HCT116 (cell line): Measurements from ENCODE around the gene ITFG1.

Source experiments
- CEBPB ChIP-seq: IDR thresholded peaks from 2 replicates; pipeline ENCODE4 v1.6.1; 2012; ENCODE audit warnings: low read depth
- CTCF ChIP-seq, 3 experiments: fragments of 200-600 bp in 1 of 3; sonication (generic) in 1 of 3; IDR thresholded peaks in 2 of 3; conservative IDR thresholded peaks in 1 of 3; 2 replicates each; pipeline ENCODE4 v1.5.1; 2012 to 2017; ENCODE audit warnings: low read depth in 2 of 3, low read length in 2 of 3, antibody characterized with exemption in 1 of 3, borderline replicate concordance in 1 of 3, control low read depth in 1 of 3, mild to moderate bottlenecking in 1 of 3, mixed read lengths in 1 of 3, mixed run types in 1 of 3, moderate library complexity in 1 of 3; ENCODE audit not compliant: insufficient read depth in 1 of 3
- EGR1 ChIP-seq: IDR thresholded peaks from 2 replicates; pipeline ENCODE4 v1.6.1; 2012; ENCODE audit warnings: low read depth
- ELF1 ChIP-seq: IDR thresholded peaks from 2 replicates; pipeline ENCODE4 v1.6.1; 2012; ENCODE audit warnings: low read depth, borderline replicate concordance
- EZH2 ChIP-seq: fragments of 200-600 bp; sonication (generic); IDR thresholded peaks from 2 replicates; pipeline ENCODE4 v1.6.1; 2017; ENCODE audit warnings: antibody characterized with exemption, mixed run types
- EZH2phosphoT487 ChIP-seq: fragments of 200-600 bp; IDR thresholded peaks from 2 replicates; pipeline ENCODE4 v1.6.1; 2018; ENCODE audit warnings: antibody characterized with exemption, borderline replicate concordance
- JUND ChIP-seq: IDR thresholded peaks from 2 replicates; pipeline ENCODE4 v1.6.1; 2012
- MAX ChIP-seq: IDR thresholded peaks from 2 replicates; pipeline ENCODE4 v1.6.1; 2012
- POLR2A ChIP-seq: IDR thresholded peaks from 2 replicates; pipeline ENCODE4 v1.7.0; 2011; ENCODE audit warnings: borderline replicate concordance; ENCODE audit not compliant: insufficient read depth, insufficient read length; ENCODE audit errors: extremely low read depth
- POLR2AphosphoS5 ChIP-seq: IDR thresholded peaks from 2 replicates; pipeline ENCODE4 v1.6.1; 2011; ENCODE audit warnings: mild to moderate bottlenecking, low read depth, low read length, moderate library complexity
- YY1 ChIP-seq: IDR thresholded peaks from 2 replicates; pipeline ENCODE4 v1.6.1; 2011; ENCODE audit warnings: low read length, low read depth, moderate library complexity, mild to moderate bottlenecking; ENCODE audit not compliant: insufficient replicate concordance; ENCODE audit errors: extremely low read depth
- ZFX ChIP-seq: fragments of 450-650 bp; IDR thresholded peaks from 2 replicates; pipeline ENCODE4 v1.6.1; 2017
- ZNF274 ChIP-seq: fragments of 200-500 bp; sonication (Bioruptor generic); IDR thresholded peaks from 2 replicates; pipeline ENCODE4 v1.6.1; 2014; ENCODE audit warnings: mild to moderate bottlenecking, low read depth, low read length, inconsistent platforms

- TF ChIP-seq CTCF (IDR thresholded peaks at IDR 0.05 in 2 of 3, conservative IDR thresholded peaks at IDR 0.05 in 1 of 3; ENCODE audit: borderline replicate concordance in 1 of 3, insufficient read depth in 1 of 3, low read depth in 2 of 3, low read length in 2 of 3), result no peak
- no peak for TF ChIP-seq YY1
- no peak for TF ChIP-seq ELF1
- no peak for TF ChIP-seq POLR2A
- no peak for TF ChIP-seq CEBPB
- TF ChIP-seq POLR2AphosphoS5, result no peak
- TF ChIP-seq MAX, result no peak
- TF ChIP-seq ZNF274, result no peak
- no peak for TF ChIP-seq EGR1
- TF ChIP-seq ZFX, result no peak
- TF ChIP-seq EZH2phosphoT487, result no peak
- TF ChIP-seq JUND, result no peak
- TF ChIP-seq EZH2, result no peak
Observed at GRCh38 chr16:47413041-47413440, 47.8 kb downstream of the ITFG1 start.
